ENCODE measurements around the gene TNFRSF25.

Gene TNFRSF25

GRCh38 chr1:6473974-6474814, 8.2 kb upstream of the TNFRSF25 start:
- Histone ChIP-seq H3K27me3 (ENCODE audit: insufficient read depth, low read length) (no peaks in the 10 kb centered on the region), H3K27ac (ENCODE audit: low read depth, low read length) (no peak overlapping the region), H3K4me1 (ENCODE audit: insufficient read depth, low read length) (peaks cover 10% of the 10 kb centered on the region; the same call in 1 of the 2 replicates), H3K36me3 (ENCODE audit: insufficient read depth, low read length) (peaks cover 21% of the 10 kb centered on the region), H3K4me3 (ENCODE audit: low read length) (no peak overlapping the region), H3K9ac (ENCODE audit: low read depth, low read length) (no peak overlapping the region), H3K9me3 (ENCODE audit: insufficient read depth, low read depth, low read length) (no peaks in the 10 kb centered on the region)
- 87% methylated on average over 27 of the region's 33 CpGs for WGBS

- Histone ChIP-seq H3K4me1 (ENCODE audit: insufficient read depth, low read length) (peaks cover 10% of the 10 kb centered on the region; the same call in 1 of the 2 replicates), H3K36me3 (ENCODE audit: insufficient read depth, low read length) (peaks cover 30% of the 10 kb centered on the region), H3K4me3 (ENCODE audit: low read length) (no peak overlapping the region), H3K9me3 (ENCODE audit: insufficient read depth, low read depth, low read length) (no peaks in the 10 kb centered on the region), H3K27me3 (ENCODE audit: insufficient read depth, low read length) (no peaks in the 10 kb centered on the region), H3K9ac (ENCODE audit: low read depth, low read length) (no peak overlapping the region), H3K27ac (ENCODE audit: low read depth, low read length) (no peak overlapping the region)
- 91% methylated on average over 18 of the region's 18 CpGs for WGBS
These were observed 7.2 kb upstream of the TNFRSF25 start for GRCh38 chr1:6473156-6473555.

- Histone ChIP-seq H3K36me3 (ENCODE audit: insufficient read depth, low read length) (peaks cover 30% of the 10 kb centered on the region), H3K9me3 (ENCODE audit: insufficient read depth, low read depth, low read length) (no peaks in the 10 kb centered on the region), H3K9ac (ENCODE audit: low read depth, low read length) (no peak overlapping the region), H3K27ac (ENCODE audit: low read depth, low read length) (no peak overlapping the region), H3K27me3 (ENCODE audit: insufficient read depth, low read length) (no peaks in the 10 kb centered on the region), H3K4me1 (ENCODE audit: insufficient read depth, low read length) (peaks cover 10% of the 10 kb centered on the region; the same call in 1 of the 2 replicates), H3K4me3 (ENCODE audit: low read length) (no peak overlapping the region)
- WGBS = 90% methylated on average over 10 of the region's 10 CpGs
These were observed 6.4 kb upstream of the TNFRSF25 start for GRCh38 chr1:6472391-6472790.

GRCh38 chr1:6471970-6472368, 6.0 kb upstream of the TNFRSF25 start:
- no peaks in the 10 kb centered on the region for H3K9me3 ChIP-seq (ENCODE audit: insufficient read depth, low read depth, low read length)
- H3K4me3 ChIP-seq (ENCODE audit: low read length) = no peak overlapping the region
- H3K27me3 ChIP-seq (ENCODE audit: insufficient read depth, low read length) = no peaks in the 10 kb centered on the region
- 93% methylated on average over 7 of the region's 7 CpGs for WGBS
- no peak overlapping the region for H3K27ac ChIP-seq (ENCODE audit: low read depth, low read length)
- peaks cover 6% of the 10 kb centered on the region; the same call in 1 of the 2 replicates for H3K4me1 ChIP-seq (ENCODE audit: insufficient read depth, low read length)
- peaks cover 30% of the 10 kb centered on the region for H3K36me3 ChIP-seq (ENCODE audit: insufficient read depth, low read length)
- H3K9ac ChIP-seq (ENCODE audit: low read depth, low read length) = no peak overlapping the region

GRCh38 chr1:6471086-6471969, 5.4 kb upstream of the TNFRSF25 start:
- H3K4me1 ChIP-seq (ENCODE audit: insufficient read depth, low read length) = peaks cover 3% of the 10 kb centered on the region; the same call in 1 of the 2 replicates
- H3K4me3 ChIP-seq (ENCODE audit: low read length) = no peak overlapping the region
- H3K36me3 ChIP-seq (ENCODE audit: insufficient read depth, low read length) = peaks cover 30% of the 10 kb centered on the region
- H3K9me3 ChIP-seq (ENCODE audit: insufficient read depth, low read depth, low read length) = no peaks in the 10 kb centered on the region
- peaks cover 2% of the 10 kb centered on the region; the same call in 1 of the 2 replicates for H3K27me3 ChIP-seq (ENCODE audit: insufficient read depth, low read length)
- no peak overlapping the region for H3K27ac ChIP-seq (ENCODE audit: low read depth, low read length)
- no peak overlapping the region for H3K9ac ChIP-seq (ENCODE audit: low read depth, low read length)
- 95% methylated on average over 67 of the region's 67 CpGs for WGBS

- WGBS = 93% methylated on average over 67 of the region's 67 CpGs
- Histone ChIP-seq H3K36me3 (ENCODE audit: insufficient read depth, low read length) (peaks cover 30% of the 10 kb centered on the region), H3K27ac (ENCODE audit: low read depth, low read length) (no peak overlapping the region), H3K4me3 (ENCODE audit: low read length) (no peak overlapping the region), H3K9me3 (ENCODE audit: insufficient read depth, low read depth, low read length) (no peaks in the 10 kb centered on the region), H3K27me3 (ENCODE audit: insufficient read depth, low read length) (peaks cover 8% of the 10 kb centered on the region), H3K9ac (ENCODE audit: low read depth, low read length) (no peak overlapping the region), H3K4me1 (ENCODE audit: insufficient read depth, low read length) (peaks cover 3% of the 10 kb centered on the region; the same call in 1 of the 2 replicates)
These were observed 4.4 kb upstream of the TNFRSF25 start for GRCh38 chr1:6470132-6471085.

- Histone ChIP-seq H3K9ac (ENCODE audit: low read depth, low read length) (no peak overlapping the region), H3K4me3 (ENCODE audit: low read length) (no peak overlapping the region), H3K9me3 (ENCODE audit: insufficient read depth, low read depth, low read length) (no peaks in the 10 kb centered on the region), H3K27me3 (ENCODE audit: insufficient read depth, low read length) (peaks cover 8% of the 10 kb centered on the region), H3K27ac (ENCODE audit: low read depth, low read length) (no peak overlapping the region), H3K36me3 (ENCODE audit: insufficient read depth, low read length) (peaks cover 30% of the 10 kb centered on the region), H3K4me1 (ENCODE audit: insufficient read depth, low read length) (no peaks in the 10 kb centered on the region)
- 93% methylated on average over 13 of the region's 13 CpGs for WGBS
These were observed 2.9 kb upstream of the TNFRSF25 start for GRCh38 chr1:6468729-6469461.

GRCh38 chr1:6467744-6468688, 2.0 kb upstream of the TNFRSF25 start:
- Histone ChIP-seq H3K27ac (ENCODE audit: low read depth, low read length) (no peak overlapping the region), H3K4me1 (ENCODE audit: insufficient read depth, low read length) (no peaks in the 10 kb centered on the region), H3K27me3 (ENCODE audit: insufficient read depth, low read length) (peaks cover 8% of the 10 kb centered on the region), H3K36me3 (ENCODE audit: insufficient read depth, low read length) (peaks cover 30% of the 10 kb centered on the region), H3K9me3 (ENCODE audit: insufficient read depth, low read depth, low read length) (no peaks in the 10 kb centered on the region), H3K4me3 (ENCODE audit: low read length) (no peak overlapping the region), H3K9ac (ENCODE audit: low read depth, low read length) (no peak overlapping the region)
- 94% methylated on average over 30 of the region's 30 CpGs for WGBS

GRCh38 chr1:6467224-6467623, 1.3 kb upstream of the TNFRSF25 start:
- Histone ChIP-seq H3K4me1 (ENCODE audit: insufficient read depth, low read length) (no peaks in the 10 kb centered on the region), H3K27me3 (ENCODE audit: insufficient read depth, low read length) (peaks cover 8% of the 10 kb centered on the region), H3K4me3 (ENCODE audit: low read length) (no peak overlapping the region), H3K9me3 (ENCODE audit: insufficient read depth, low read depth, low read length) (no peaks in the 10 kb centered on the region), H3K36me3 (ENCODE audit: insufficient read depth, low read length) (peaks cover 27% of the 10 kb centered on the region), H3K9ac (ENCODE audit: low read depth, low read length) (no peak overlapping the region), H3K27ac (ENCODE audit: low read depth, low read length) (no peak overlapping the region)
- WGBS = 95% methylated on average over 12 of the region's 12 CpGs

All from HUES64 (cell line).